ENCODE results near the gene ITGB6.

ITGB6 gene

DNA sequence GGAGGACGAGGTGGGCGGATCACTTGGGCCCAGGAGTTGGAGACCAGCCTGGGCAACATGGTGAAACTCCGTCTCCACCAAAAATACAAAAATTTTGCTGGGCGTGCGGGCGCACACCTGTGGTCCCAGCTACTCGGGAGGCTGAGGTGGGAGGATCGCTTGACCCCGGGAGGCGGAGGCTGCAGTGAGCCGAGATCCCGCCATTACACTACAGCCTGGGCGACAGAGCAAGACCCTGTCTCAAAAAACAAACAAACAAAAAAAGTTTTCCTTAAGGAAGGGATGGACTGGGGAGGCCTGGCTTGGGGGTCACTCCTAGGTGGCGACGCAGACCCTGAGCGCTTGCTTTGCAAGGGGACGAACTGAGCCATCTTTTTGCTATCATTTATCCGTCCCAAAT lies 138.5 kb downstream of the ITGB6 start:
- Mint-ChIP-seq H3K27ac (no peak overlapping the region), H3K9me3 (no peaks in the 10 kb centered on the region), H3K4me1 (peaks cover 7% of the 10 kb centered on the region), H3K36me3 (no peaks in the 10 kb centered on the region), H3K27me3 (peaks cover 72% of the 10 kb centered on the region), H3K4me3 (no peak overlapping the region)
- CTCF ChIA-PET = no interaction called here
- no peak for DNase-seq

DNA sequence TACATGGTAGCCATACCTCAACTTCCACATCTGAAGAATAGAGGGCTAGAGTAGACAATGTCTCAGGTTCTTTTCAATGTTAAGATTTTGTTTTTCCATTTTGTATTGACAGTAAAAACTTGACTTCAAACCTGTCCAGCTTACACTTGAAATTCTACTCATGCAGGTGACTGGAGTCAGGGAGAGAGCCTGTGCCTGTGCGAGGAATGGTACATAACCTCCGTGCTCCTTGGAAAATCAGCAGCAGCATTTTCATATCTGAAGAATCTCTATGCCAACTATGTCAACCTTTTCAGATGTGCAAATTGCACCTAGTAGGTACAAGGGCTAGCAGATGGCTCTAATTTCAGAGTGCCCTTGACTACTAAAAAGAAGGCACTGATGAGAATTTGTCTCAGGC lies 139.8 kb downstream of the ITGB6 start:
- CTCF ChIA-PET = no interaction called here
- Mint-ChIP-seq H3K27ac (no peak overlapping the region), H3K9me3 (no peaks in the 10 kb centered on the region), H3K27me3 (peaks cover 72% of the 10 kb centered on the region), H3K4me3 (no peak overlapping the region), H3K36me3 (no peaks in the 10 kb centered on the region), H3K4me1 (peaks cover 7% of the 10 kb centered on the region)
- no peak for DNase-seq

GRCh38 chr2:160057356-160057755 lies 142.7 kb downstream of the ITGB6 start:
- Mint-ChIP-seq H3K27me3 (peaks cover 45% of the 10 kb centered on the region), H3K4me3 (no peak overlapping the region), H3K9me3 (no peaks in the 10 kb centered on the region), H3K4me1 (no peaks in the 10 kb centered on the region), H3K27ac (no peak overlapping the region), H3K36me3 (no peaks in the 10 kb centered on the region)
- CTCF ChIA-PET = no interaction called here
- DNase-seq = no peak

- DNase-seq = no peak
- Mint-ChIP-seq H3K9me3 (no peaks in the 10 kb centered on the region), H3K4me1 (no peaks in the 10 kb centered on the region), H3K36me3 (no peaks in the 10 kb centered on the region), H3K27me3 (peaks cover 29% of the 10 kb centered on the region), H3K4me3 (no peak overlapping the region), H3K27ac (no peak overlapping the region)
- CTCF ChIA-PET = interaction anchor here (0.6 kb wide), 1 partner anchor 21 kb away, joined by 3 read pairs; no protein-coding TSS in a partner anchor
Measured at GRCh38 chr2:160055726-160056108, 144.4 kb downstream of the ITGB6 start.

DNA sequence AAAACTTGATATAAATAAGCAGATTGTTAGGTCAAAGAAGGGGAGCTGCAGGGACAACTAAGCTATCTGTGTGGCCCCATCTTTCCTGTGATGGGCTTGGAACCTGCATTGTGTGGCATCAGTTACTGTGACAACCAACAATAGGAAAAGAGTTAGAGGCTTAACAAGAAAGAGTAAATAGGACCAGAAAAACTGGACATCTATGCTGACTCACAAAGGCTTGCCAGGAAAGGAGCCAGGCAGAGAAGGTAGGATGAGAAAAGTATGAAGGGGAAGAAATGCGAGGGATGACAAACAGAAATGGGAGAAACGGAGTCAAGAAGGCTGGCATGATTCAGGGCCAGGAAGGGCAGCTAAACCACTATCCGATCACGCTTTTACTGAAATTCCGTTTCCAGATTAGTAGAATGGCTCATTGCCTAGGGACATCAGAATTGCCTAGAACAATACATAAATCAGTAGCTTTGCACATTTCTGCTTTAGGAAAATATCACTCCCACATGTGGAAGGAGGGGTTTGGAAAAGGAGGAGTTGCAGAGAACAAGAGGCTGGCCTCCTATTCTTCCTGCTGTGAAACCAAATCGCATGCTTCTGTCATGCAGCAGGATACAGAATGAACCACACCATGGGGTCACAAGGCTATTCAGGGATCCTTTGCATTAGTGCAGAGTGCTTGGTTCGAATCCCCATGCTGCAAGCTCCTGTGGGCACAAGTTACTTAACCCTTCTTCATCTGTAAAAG lies 144.9 kb downstream of the ITGB6 start:
- Mint-ChIP-seq H3K4me3 (no peak overlapping the region), H3K27ac (no peak overlapping the region), H3K4me1 (no peaks in the 10 kb centered on the region), H3K27me3 (peaks cover 25% of the 10 kb centered on the region), H3K9me3 (no peaks in the 10 kb centered on the region), H3K36me3 (no peaks in the 10 kb centered on the region)
- CTCF ChIA-PET = no interaction called here
- no peak for DNase-seq

GRCh38 chr2:160053946-160054345 lies 146.1 kb downstream of the ITGB6 start:
- H3K4me1 Mint-ChIP-seq = no peaks in the 10 kb centered on the region
- DNase-seq = no peak
- no peak overlapping the region for H3K4me3 Mint-ChIP-seq
- no peaks in the 10 kb centered on the region for H3K36me3 Mint-ChIP-seq
- peaks cover 18% of the 10 kb centered on the region for H3K27me3 Mint-ChIP-seq
- no peaks in the 10 kb centered on the region for H3K9me3 Mint-ChIP-seq
- H3K27ac Mint-ChIP-seq = no peak overlapping the region
- CTCF ChIA-PET = interaction anchor here (0.5 kb wide), 1 partner anchor 969 kb away, joined by 3 read pairs; no protein-coding TSS in a partner anchor

- H3K4me1 Mint-ChIP-seq = no peaks in the 10 kb centered on the region
- H3K27ac Mint-ChIP-seq = no peak overlapping the region
- H3K36me3 Mint-ChIP-seq = no peaks in the 10 kb centered on the region
- no peaks in the 10 kb centered on the region for H3K9me3 Mint-ChIP-seq
- no peak overlapping the region for H3K4me3 Mint-ChIP-seq
- no peak for DNase-seq
- CTCF ChIA-PET = no interaction called here
- H3K27me3 Mint-ChIP-seq = peaks cover 9% of the 10 kb centered on the region
Measured at GRCh38 chr2:160052531-160052930, 147.5 kb downstream of the ITGB6 start.

DNA sequence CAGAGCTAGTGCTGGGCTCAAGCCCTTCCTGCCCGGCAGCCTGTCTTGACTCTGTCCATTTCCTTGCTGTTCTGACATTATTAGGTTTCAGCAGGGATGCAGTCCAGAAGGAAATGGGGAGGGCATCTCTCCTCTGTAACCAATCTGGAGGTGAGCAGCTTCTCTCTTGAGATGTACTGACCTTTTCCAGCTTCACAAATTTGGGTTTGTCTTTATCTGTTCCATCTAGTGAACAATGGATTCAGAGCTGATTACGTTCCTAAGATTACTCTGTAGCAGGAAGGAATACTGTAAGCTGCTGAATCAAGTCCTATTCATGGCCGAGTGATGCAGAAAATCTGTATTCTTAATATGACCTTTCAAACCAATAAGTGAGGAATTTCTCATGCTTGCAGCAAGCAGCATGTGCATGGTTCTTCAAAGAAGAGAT lies 148.7 kb downstream of the ITGB6 start:
- CTCF ChIA-PET = interaction anchor here (1.0 kb wide), 1 partner anchor 11 kb away, joined by 3 read pairs; no protein-coding TSS in a partner anchor
- Mint-ChIP-seq H3K36me3 (no peaks in the 10 kb centered on the region), H3K4me3 (no peak overlapping the region), H3K4me1 (no peaks in the 10 kb centered on the region), H3K27me3 (peaks cover 4% of the 10 kb centered on the region), H3K9me3 (no peaks in the 10 kb centered on the region), H3K27ac (no peak overlapping the region)
- DNase-seq = no peak

GRCh38 chr2:160050147-160050546 lies 149.9 kb downstream of the ITGB6 start:
- H3K36me3 Mint-ChIP-seq = no peaks in the 10 kb centered on the region
- no peaks in the 10 kb centered on the region for H3K4me1 Mint-ChIP-seq
- H3K4me3 Mint-ChIP-seq = no peak overlapping the region
- H3K27me3 Mint-ChIP-seq = peaks cover 4% of the 10 kb centered on the region
- no peak for DNase-seq
- H3K9me3 Mint-ChIP-seq = no peaks in the 10 kb centered on the region
- CTCF ChIA-PET = no interaction called here
- no peak overlapping the region for H3K27ac Mint-ChIP-seq
